Measurements from ENCODE around the gene DYNC1I2.
A peak's percentile ranks its signal among the peaks of the same experiment; 100 is the strongest.

The DYNC1I2 gene

DNA sequence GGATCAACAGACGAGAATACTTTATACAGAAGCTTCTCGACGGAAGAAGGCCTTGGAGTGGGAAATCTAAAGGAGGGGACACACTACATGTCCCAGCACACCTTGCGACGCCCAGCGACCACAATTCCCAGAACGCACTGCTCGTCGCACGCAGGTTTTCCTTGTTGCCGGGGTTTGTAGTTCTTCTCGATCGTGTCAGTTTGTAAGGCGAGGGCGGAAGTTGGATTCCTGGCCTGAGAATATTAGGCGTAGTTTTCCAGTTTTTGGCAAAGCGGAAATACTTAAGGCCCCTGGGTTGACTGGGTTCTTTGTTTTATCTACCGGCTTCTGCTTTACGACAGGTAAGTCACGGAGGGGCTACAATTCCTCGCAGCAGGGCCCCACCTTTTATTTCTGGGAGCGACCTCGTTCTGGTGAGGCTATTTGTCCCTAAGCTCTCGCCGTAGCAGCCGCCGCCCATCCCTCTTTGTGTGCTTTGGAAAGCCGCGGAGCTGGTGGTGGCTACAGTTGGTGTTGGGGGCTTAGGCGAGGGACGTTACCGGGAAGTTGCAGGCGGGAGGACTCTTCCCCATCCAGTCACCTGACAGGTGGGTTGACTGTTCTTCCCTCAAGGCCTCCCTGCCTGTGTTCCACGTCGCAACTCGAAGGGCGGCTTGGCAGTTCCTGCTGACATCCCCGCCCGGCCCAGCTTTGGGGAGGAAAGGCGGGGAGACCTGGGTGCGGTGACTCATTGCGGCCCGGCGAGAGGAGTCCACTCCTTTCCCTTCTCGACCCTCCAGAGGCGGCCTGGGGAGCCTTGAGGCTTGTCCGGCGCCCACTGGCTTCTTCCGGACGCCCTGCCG is at the start of gene DYNC1I2:
DYNC1I2 (plus strand) TSS at position 183 of the 842 bp plus-strand sequence. CDS start 2,687 bp downstream, outside the sequence.
- WGBS (ENCODE audit: insufficient coverage, insufficient read length) = no CpG with 5 or more reads among the region's 51 CpGs
- Histone ChIP-seq H3K9me3 (ENCODE audit: control insufficient read depth, insufficient read depth, low read length) (no peaks in the 10 kb centered on the region), H3K27me3 (ENCODE audit: control insufficient read depth, insufficient read depth, low read length) (no peaks in the 10 kb centered on the region), H3K4me1 (ENCODE audit: control insufficient read depth, insufficient read depth, low read length) (no peaks in the 10 kb centered on the region), H3K36me3 (ENCODE audit: control insufficient read depth, insufficient read depth, low read length) (no peaks in the 10 kb centered on the region), H3K27ac (ENCODE audit: low read length) (no peak within 1 kb of the TSS), H3K4me3 (ENCODE audit: low read length) (peak within 1 kb of the TSS; percentile 82)
- DNase-seq (ENCODE audit: low read depth, low spot score) = peak; percentile 82

GRCh38 chr2:171651667-171652415 is 35.4 kb upstream of the DYNC1I2 start:
- no peaks in the 10 kb centered on the region for H3K27me3 ChIP-seq (ENCODE audit: control insufficient read depth, insufficient read depth, low read length)
- H3K27ac ChIP-seq (ENCODE audit: low read length) = no peak overlapping the region
- no peak overlapping the region for H3K4me3 ChIP-seq (ENCODE audit: low read length)
- no peak for DNase-seq (ENCODE audit: low read depth, low spot score)
- H3K4me1 ChIP-seq (ENCODE audit: control insufficient read depth, insufficient read depth, low read length) = no peaks in the 10 kb centered on the region
- no peaks in the 10 kb centered on the region for H3K36me3 ChIP-seq (ENCODE audit: control insufficient read depth, insufficient read depth, low read length)
- no peaks in the 10 kb centered on the region; the same call in 1 of the 2 replicates for H3K9me3 ChIP-seq (ENCODE audit: control insufficient read depth, insufficient read depth, low read length)

DNA sequence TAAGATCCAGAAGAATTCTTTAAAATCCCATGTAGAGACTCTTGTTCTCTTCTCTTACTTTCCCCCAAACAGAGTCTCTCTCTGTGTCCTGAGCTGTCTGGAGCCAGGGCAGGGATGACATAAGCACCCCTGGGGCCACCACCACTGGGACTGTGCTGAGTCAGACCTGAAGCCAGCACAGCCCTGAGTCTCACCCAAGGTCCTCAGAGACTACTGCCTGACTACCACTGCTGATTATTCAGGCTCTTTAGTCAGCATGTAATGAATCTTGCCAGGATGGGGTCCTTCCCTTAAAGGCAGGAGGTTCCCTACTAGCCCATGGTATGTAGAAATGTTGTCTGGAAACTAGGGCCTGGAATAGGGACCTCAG is 34.9 kb upstream of the DYNC1I2 start:
- no peak for DNase-seq (ENCODE audit: low read depth, low spot score)
- Histone ChIP-seq H3K4me3 (ENCODE audit: low read length) (no peak overlapping the region), H3K36me3 (ENCODE audit: control insufficient read depth, insufficient read depth, low read length) (no peaks in the 10 kb centered on the region), H3K4me1 (ENCODE audit: control insufficient read depth, insufficient read depth, low read length) (no peaks in the 10 kb centered on the region), H3K9me3 (ENCODE audit: control insufficient read depth, insufficient read depth, low read length) (no peaks in the 10 kb centered on the region; the same call in 1 of the 2 replicates), H3K27me3 (ENCODE audit: control insufficient read depth, insufficient read depth, low read length) (no peaks in the 10 kb centered on the region), H3K27ac (ENCODE audit: low read length) (no peak overlapping the region)

GRCh38 chr2:171655586-171655985 is 31.7 kb upstream of the DYNC1I2 start:
- WGBS (ENCODE audit: insufficient coverage, insufficient read length) = no CpG with 5 or more reads among the region's 1 CpG
- no peak for DNase-seq (ENCODE audit: low read depth, low spot score)
- Histone ChIP-seq H3K27ac (ENCODE audit: low read length) (no peak overlapping the region), H3K4me3 (ENCODE audit: low read length) (no peak overlapping the region), H3K27me3 (ENCODE audit: control insufficient read depth, insufficient read depth, low read length) (no peaks in the 10 kb centered on the region), H3K4me1 (ENCODE audit: control insufficient read depth, insufficient read depth, low read length) (no peaks in the 10 kb centered on the region), H3K9me3 (ENCODE audit: control insufficient read depth, insufficient read depth, low read length) (no peaks in the 10 kb centered on the region; the same call in 1 of the 2 replicates), H3K36me3 (ENCODE audit: control insufficient read depth, insufficient read depth, low read length) (no peaks in the 10 kb centered on the region)

DNA sequence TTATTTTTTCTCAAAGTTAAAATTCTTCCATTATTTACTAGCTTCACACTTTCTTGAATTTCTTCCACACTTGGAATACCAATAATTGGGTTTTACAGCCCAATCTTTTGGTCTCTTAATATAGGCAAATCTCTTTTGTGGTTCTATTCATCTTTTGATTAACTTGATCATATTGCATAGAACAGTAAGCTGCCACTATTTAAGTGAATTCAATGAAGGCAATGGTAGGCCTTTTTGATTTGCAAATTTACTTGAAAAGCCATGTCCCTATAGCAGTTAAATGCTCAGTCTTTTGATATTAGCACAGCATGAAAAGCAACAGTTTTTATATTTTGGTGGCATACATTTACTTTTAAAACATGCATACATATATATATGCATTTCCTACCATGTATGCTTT is 20.2 kb upstream of the DYNC1I2 start:
- Histone ChIP-seq H3K4me3 (ENCODE audit: low read length) (no peak overlapping the region), H3K27ac (ENCODE audit: low read length) (no peak overlapping the region), H3K4me1 (ENCODE audit: control insufficient read depth, insufficient read depth, low read length) (peaks cover 1% of the 10 kb centered on the region; the same call in 1 of the 2 replicates), H3K27me3 (ENCODE audit: control insufficient read depth, insufficient read depth, low read length) (no peaks in the 10 kb centered on the region), H3K9me3 (ENCODE audit: control insufficient read depth, insufficient read depth, low read length) (no peaks in the 10 kb centered on the region), H3K36me3 (ENCODE audit: control insufficient read depth, insufficient read depth, low read length) (no peaks in the 10 kb centered on the region)
- no peak for DNase-seq (ENCODE audit: low read depth, low spot score)

- Histone ChIP-seq H3K9me3 (ENCODE audit: control insufficient read depth, insufficient read depth, low read length) (no peaks in the 10 kb centered on the region), H3K36me3 (ENCODE audit: control insufficient read depth, insufficient read depth, low read length) (no peaks in the 10 kb centered on the region), H3K4me1 (ENCODE audit: control insufficient read depth, insufficient read depth, low read length) (peaks cover 1% of the 10 kb centered on the region; the same call in 1 of the 2 replicates), H3K27me3 (ENCODE audit: control insufficient read depth, insufficient read depth, low read length) (no peaks in the 10 kb centered on the region), H3K27ac (ENCODE audit: low read length) (no peak overlapping the region), H3K4me3 (ENCODE audit: low read length) (no peak overlapping the region)
- no CpG with 5 or more reads among the region's 5 CpGs for WGBS (ENCODE audit: insufficient coverage, insufficient read length)
- no peak for DNase-seq (ENCODE audit: low read depth, low spot score)
These were observed 19.1 kb upstream of the DYNC1I2 start for GRCh38 chr2:171668183-171668582.

DNA sequence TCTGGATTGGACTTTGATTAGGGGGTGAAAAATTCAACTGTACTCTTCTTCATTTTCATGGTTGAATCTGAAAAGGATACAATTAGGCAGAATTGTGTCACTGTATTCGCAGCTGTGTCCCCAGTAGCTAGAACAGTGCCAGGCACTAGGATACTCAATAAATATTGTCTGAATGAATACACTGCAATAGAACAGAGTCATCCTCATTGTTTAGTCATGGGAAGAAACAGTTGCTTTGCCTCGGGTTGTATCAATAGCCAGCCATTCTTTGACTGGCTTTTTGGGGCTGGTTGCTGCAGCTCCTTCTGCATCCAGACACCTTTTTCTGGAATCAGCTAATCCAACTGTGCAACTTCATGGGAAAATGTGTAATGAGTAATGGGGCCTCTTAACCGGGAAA is 18.1 kb upstream of the DYNC1I2 start:
- WGBS (ENCODE audit: insufficient coverage, insufficient read length) = no CpG with 5 or more reads among the region's 3 CpGs
- no peak overlapping the region for H3K27ac ChIP-seq (ENCODE audit: low read length)
- H3K4me1 ChIP-seq (ENCODE audit: control insufficient read depth, insufficient read depth, low read length) = peaks cover 1% of the 10 kb centered on the region; the same call in 1 of the 2 replicates
- no peaks in the 10 kb centered on the region for H3K36me3 ChIP-seq (ENCODE audit: control insufficient read depth, insufficient read depth, low read length)
- no peak for DNase-seq (ENCODE audit: low read depth, low spot score)
- H3K27me3 ChIP-seq (ENCODE audit: control insufficient read depth, insufficient read depth, low read length) = no peaks in the 10 kb centered on the region
- no peak overlapping the region for H3K4me3 ChIP-seq (ENCODE audit: low read length)
- H3K9me3 ChIP-seq (ENCODE audit: control insufficient read depth, insufficient read depth, low read length) = no peaks in the 10 kb centered on the region

GRCh38 chr2:171670655-171671054 is 16.6 kb upstream of the DYNC1I2 start:
- Histone ChIP-seq H3K27ac (ENCODE audit: low read length) (no peak overlapping the region), H3K4me1 (ENCODE audit: control insufficient read depth, insufficient read depth, low read length) (peaks cover 1% of the 10 kb centered on the region; the same call in 1 of the 2 replicates), H3K36me3 (ENCODE audit: control insufficient read depth, insufficient read depth, low read length) (no peaks in the 10 kb centered on the region), H3K27me3 (ENCODE audit: control insufficient read depth, insufficient read depth, low read length) (no peaks in the 10 kb centered on the region), H3K4me3 (ENCODE audit: low read length) (no peak overlapping the region), H3K9me3 (ENCODE audit: control insufficient read depth, insufficient read depth, low read length) (no peaks in the 10 kb centered on the region)
- no peak for DNase-seq (ENCODE audit: low read depth, low spot score)

DNA sequence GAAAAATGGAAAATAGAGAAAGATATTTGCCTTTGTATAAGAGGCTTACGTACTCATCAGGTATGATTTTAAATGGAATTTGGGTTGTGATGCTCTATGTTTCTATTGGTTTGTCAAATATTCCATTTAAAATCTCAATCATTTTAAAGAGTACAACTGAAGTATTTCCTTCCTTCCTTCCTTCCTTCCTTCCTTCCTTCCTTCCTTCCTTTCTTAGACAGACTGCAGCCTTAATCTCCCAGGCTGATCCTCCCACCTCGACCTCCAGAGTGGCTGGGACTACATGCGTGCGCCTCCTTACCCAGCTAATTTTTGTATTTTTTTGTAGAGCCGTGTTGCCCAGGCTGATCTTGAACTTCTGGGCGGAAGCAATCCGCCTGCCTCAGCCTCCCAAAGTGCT is 15.4 kb upstream of the DYNC1I2 start:
- Histone ChIP-seq H3K36me3 (ENCODE audit: control insufficient read depth, insufficient read depth, low read length) (no peaks in the 10 kb centered on the region), H3K27me3 (ENCODE audit: control insufficient read depth, insufficient read depth, low read length) (no peaks in the 10 kb centered on the region), H3K4me1 (ENCODE audit: control insufficient read depth, insufficient read depth, low read length) (peaks cover 1% of the 10 kb centered on the region; the same call in 1 of the 2 replicates), H3K4me3 (ENCODE audit: low read length) (no peak overlapping the region), H3K9me3 (ENCODE audit: control insufficient read depth, insufficient read depth, low read length) (no peaks in the 10 kb centered on the region), H3K27ac (ENCODE audit: low read length) (no peak overlapping the region)
- no peak for DNase-seq (ENCODE audit: low read depth, low spot score)
- WGBS (ENCODE audit: insufficient coverage, insufficient read length) = 100% methylated on average over 1 of the region's 7 CpGs

DNA sequence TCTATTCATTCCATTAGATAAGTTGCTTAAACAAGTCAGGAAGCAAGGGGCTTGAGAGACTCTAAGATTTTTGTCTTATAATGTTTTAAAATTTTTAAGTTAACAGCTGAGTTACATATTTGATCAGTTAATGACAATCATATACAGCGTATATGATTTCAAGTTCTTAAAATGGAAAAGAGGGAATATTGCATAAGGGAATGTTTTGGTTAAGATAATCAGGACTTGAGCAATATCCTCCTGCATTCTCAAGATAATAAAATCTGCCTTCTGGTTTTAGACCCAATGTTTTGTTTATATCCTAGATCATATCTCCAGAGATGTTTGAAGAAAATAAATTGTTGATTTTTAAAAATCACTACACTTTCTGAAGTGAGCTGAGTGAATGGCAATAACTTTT is 13.4 kb upstream of the DYNC1I2 start:
- no peaks in the 10 kb centered on the region for H3K9me3 ChIP-seq (ENCODE audit: control insufficient read depth, insufficient read depth, low read length)
- H3K4me3 ChIP-seq (ENCODE audit: low read length) = no peak overlapping the region
- H3K36me3 ChIP-seq (ENCODE audit: control insufficient read depth, insufficient read depth, low read length) = no peaks in the 10 kb centered on the region
- no peaks in the 10 kb centered on the region for H3K4me1 ChIP-seq (ENCODE audit: control insufficient read depth, insufficient read depth, low read length)
- no peak for DNase-seq (ENCODE audit: low read depth, low spot score)
- no peaks in the 10 kb centered on the region for H3K27me3 ChIP-seq (ENCODE audit: control insufficient read depth, insufficient read depth, low read length)
- H3K27ac ChIP-seq (ENCODE audit: low read length) = no peak overlapping the region
- WGBS (ENCODE audit: insufficient coverage, insufficient read length) = no CpG with 5 or more reads among the region's 1 CpG
